K562 (cell line): ENCODE data around the gene FAM227A. TPM values are rescaled to one million over a fixed set of nuclear protein-coding genes. Genes with fewer than 3 reads are reported as not detected.

Source experiments
- AFF1 ChIP-seq, 2 experiments: fragments of 450-650 bp; IDR thresholded peaks; 2 replicates each; pipeline ENCODE4 v1.6.1; 2018; ENCODE audit warnings: mild to moderate bottlenecking in 2 of 2, low read depth in 1 of 2; ENCODE audit not compliant: partially characterized antibody in 2 of 2
- ARID1B ChIP-seq: fragments of 450-650 bp; IDR thresholded peaks from 2 replicates; pipeline ENCODE4 v1.6.1; 2016; ENCODE audit warnings: antibody characterized with exemption, mild to moderate bottlenecking, inconsistent platforms
- BCLAF1 ChIP-seq, 2 experiments: fragments of 450-650 bp in 1 of 2; IDR thresholded peaks; 2 replicates each; pipeline ENCODE4 v1.6.1; 2011 to 2017; ENCODE audit warnings: low read depth in 2 of 2, antibody characterized with exemption in 1 of 2, borderline replicate concordance in 1 of 2, low read length in 1 of 2, mild to moderate bottlenecking in 1 of 2, mixed read lengths in 1 of 2; ENCODE audit not compliant: control insufficient read depth in 1 of 2
- CBFA2T2 ChIP-seq: fragments of 450-650 bp; conservative IDR thresholded peaks from 2 replicates; pipeline ENCODE4 v1.6.1; 2017; ENCODE audit warnings: mild to moderate bottlenecking
- CBFA2T3 ChIP-seq: fragments of 450-650 bp; IDR thresholded peaks from 2 replicates; pipeline ENCODE4 v1.6.1; 2017
- CTCF ChIP-seq, 3 experiments: IDR thresholded peaks in 2 of 3; conservative IDR thresholded peaks in 1 of 3; 2 replicates each; pipeline ENCODE4 v1.5.1; 2011 to 2012; ENCODE audit warnings: low read length in 3 of 3, mild to moderate bottlenecking in 3 of 3, control low read depth in 2 of 3, improper control_type of control experiment in 1 of 3, inconsistent platforms in 1 of 3, low read depth in 1 of 3, mixed read lengths in 1 of 3, moderate library complexity in 1 of 3; ENCODE audit not compliant: insufficient read depth in 2 of 3
- DPF2 ChIP-seq: fragments of 450-650 bp; IDR thresholded peaks from 2 replicates; pipeline ENCODE4 v1.6.1; 2016
- EHMT2 ChIP-seq: fragments of 450-650 bp; IDR thresholded peaks from 2 replicates; pipeline ENCODE4 v1.6.1; 2018; ENCODE audit warnings: antibody characterized with exemption
- FOXK2 ChIP-seq, 2 experiments: fragments of 450-650 bp; IDR thresholded peaks in 1 of 2; conservative IDR thresholded peaks in 1 of 2; 2 replicates each; pipeline ENCODE4 v1.6.1; 2016; ENCODE audit warnings: low read depth in 2 of 2, mild to moderate bottlenecking in 1 of 2
- MEF2A ChIP-seq: IDR thresholded peaks from 2 replicates; pipeline ENCODE4 v1.6.1; 2011; ENCODE audit warnings: low read depth, mild to moderate bottlenecking, low read length, moderate library complexity; ENCODE audit not compliant: control insufficient read depth
- PCBP1 ChIP-seq: fragments of 200-400 bp; formaldehyde crosslinking; IDR thresholded peaks from 2 replicates; pipeline ENCODE4 v1.6.1; 2018; ENCODE audit warnings: mild to moderate bottlenecking, low read depth, low read length; ENCODE audit not compliant: poor library complexity, severe bottlenecking
- PRMT5 ChIP-seq: sonication (generic); formaldehyde crosslinking; IDR thresholded peaks from 2 replicates; pipeline ENCODE4 v1.5.0; 2020; ENCODE audit warnings: missing genetic modification reagents
- RBM34 ChIP-seq: fragments of 200-400 bp; formaldehyde crosslinking; IDR thresholded peaks from 2 replicates; pipeline ENCODE4 v1.6.1; 2018; ENCODE audit warnings: low read length, borderline replicate concordance; ENCODE audit not compliant: insufficient read depth
- SMARCA4 ChIP-seq: fragments of 450-650 bp; IDR thresholded peaks from 2 replicates; pipeline ENCODE4 v1.6.1; 2016
- TAF9B ChIP-seq: fragments of 450-650 bp; IDR thresholded peaks from 2 replicates; pipeline ENCODE4 v1.6.1; 2018; ENCODE audit warnings: mild to moderate bottlenecking; ENCODE audit not compliant: partially characterized antibody
- TAL1 ChIP-seq: fragments of 450-650 bp; IDR thresholded peaks from 2 replicates; pipeline ENCODE4 v1.6.1; 2016; ENCODE audit warnings: mild to moderate bottlenecking
- TCF3 ChIP-seq: sonication (generic); formaldehyde crosslinking; IDR thresholded peaks from 2 replicates; pipeline ENCODE4 v1.4.0; 2020; ENCODE audit warnings: mild to moderate bottlenecking, missing genetic modification reagents
- TGIF2 ChIP-seq: sonication (generic); formaldehyde crosslinking; IDR thresholded peaks from 2 replicates; pipeline ENCODE4 v1.8.1; 2022; ENCODE audit warnings: mild to moderate bottlenecking, missing genetic modification reagents, moderate library complexity
- YBX1 ChIP-seq: fragments of 450-650 bp; IDR thresholded peaks from 2 replicates; pipeline ENCODE4 v1.7.1; 2016; ENCODE audit warnings: mild to moderate bottlenecking
- ZNF347 ChIP-seq: fragments of 450-650 bp; formaldehyde crosslinking; IDR thresholded peaks from 2 replicates; pipeline ENCODE4 v1.4.0; 2020; ENCODE audit warnings: low read depth, mild to moderate bottlenecking, moderate library complexity
- ZNF408 ChIP-seq: fragments of 250-450 bp; sonication (Bioruptor Pico); IDR thresholded peaks from 2 replicates; pipeline ENCODE4 v1.4.0; 2020; ENCODE audit warnings: low read depth, mild to moderate bottlenecking, moderate library complexity
- ZZZ3 ChIP-seq: fragments of 450-650 bp; IDR thresholded peaks from 2 replicates; pipeline ENCODE4 v1.6.1; 2016; ENCODE audit warnings: antibody characterized with exemption, mild to moderate bottlenecking, moderate library complexity
- polyA plus RNA-seq, 8 experiments: library from polyadenylated mRNA; depleted of rRNA in 4 of 8; stranded (reverse) in 5 of 8; unstranded in 3 of 8; fragments of >200 nt; fragmentation: Nextera tagmentation in 2 of 8; fragmentation: Illumina TruSeq in 1 of 8; extraction: Ambion mirVana in 2 of 8; extraction: Trizol in 1 of 8; gene quantifications; 2 replicates each; pipeline versions ENCODE4 v1.2.1 to v1.2.3, GENCODE V29; 2011 to 2014; ENCODE audit warnings: inconsistent platforms in 1 of 8, missing spikeins in 1 of 8
- total RNA-seq, 7 experiments: library from RNA; depleted of rRNA in 6 of 7; stranded (reverse); fragments of >200 nt in 6 of 7; fragmentation: Illumina TruSeq in 2 of 7; extraction: Trizol in 2 of 7; gene quantifications; 2 replicates each; pipeline versions ENCODE4 v1.2.1 to v1.2.3, GENCODE V29; 2011 to 2021; ENCODE audit warnings: low replicate concordance in 1 of 7

FAM227A gene
- total and polyA plus RNA-seq, 9 of the 15 experiments (the other 6 are each of a cell fraction or from before 2014, with no cell fraction given) = 0.10 to 2.2 (median 0.83) TPM

GRCh38 chr22:38632528-38632927 is 23.7 kb downstream of the FAM227A start (continued):
- TF ChIP-seq ZNF347 (CRISPR knock-in tag) (no peak), PCBP1 (no peak), TAF9B (no peak), CTCF (IDR thresholded peaks at IDR 0.05 in 2 of 3, conservative IDR thresholded peaks at IDR 0.05 in 1 of 3; ENCODE audit: insufficient read depth in 2 of 3, low read depth in 1 of 3, low read length in 3 of 3) (0 out of 6 replicates have a peak, but pooled peaks of 1 of the 3 experiments have one; percentile 6), ARID1B (peak; percentile 23; the same call in 1 of the 2 replicates), CBFA2T3 (peak; percentile 61), TGIF2 (CRISPR knock-in tag) (no peak), RBM34 (no peak), DPF2 (0 out of 2 replicates have a peak, but pooled peaks have one; percentile 14), TCF3 (CRISPR knock-in tag) (peak; percentile 45; the same call in 1 of the 2 replicates), MEF2A (no peak), CBFA2T2 (peak; percentile 25; the same call in 1 of the 2 replicates), TAL1 (peak; percentile 57), ZZZ3 (no peak), SMARCA4 (no peak), AFF1 (IDR thresholded peaks at IDR 0.05; ENCODE audit: low read depth in 1 of 2, partially characterized antibody in 2 of 2) (no peak), YBX1 (no peak), EHMT2 (no peak), FOXK2 (conservative IDR thresholded peaks at IDR 0.05 in 1 of 2, IDR thresholded peaks at IDR 0.05 in 1 of 2; ENCODE audit: low read depth in 2 of 2) (no peak), ZNF408 (CRISPR knock-in tag) (no peak), BCLAF1 (IDR thresholded peaks at IDR 0.05; ENCODE audit: borderline replicate concordance in 1 of 2, control insufficient read depth in 1 of 2, low read depth in 2 of 2, low read length in 1 of 2) (no peak), PRMT5 (CRISPR knock-in tag) (no peak)
